SU-DHL-6 (cell line): ENCODE results near the gene HECW1.

ENCODE experiments used
- CTCF ChIP-seq: fragments of 200-600 bp; sonication (generic); IDR thresholded peaks from one replicate; pipeline ENCODE4 v1.5.1; 2017; ENCODE audit warnings: antibody characterized with exemption, mild to moderate bottlenecking, low read length, moderate library complexity; ENCODE audit not compliant: insufficient read depth, poor library complexity, severe bottlenecking
- EZH2phosphoT487 ChIP-seq: fragments of 200-600 bp; sonication (generic), shearing (Covaris generic); conservative IDR thresholded peaks from 2 replicates; pipeline ENCODE4 v1.6.1; 2018; ENCODE audit warnings: mild to moderate bottlenecking, antibody characterized with exemption, low read length, moderate library complexity, mixed read lengths

GRCh38 chr7:43195256-43195655, 82.8 kb downstream of the HECW1 start:
- no peak for TF ChIP-seq CTCF
- TF ChIP-seq EZH2phosphoT487, result no peak
